Measurements from ENCODE around the gene VIT. TPM values are rescaled to one million over a fixed set of nuclear protein-coding genes. Genes with fewer than 3 reads are reported as not detected.

The VIT gene
- total RNA-seq, 1 experiment from 2014 or later = not detected

DNA sequence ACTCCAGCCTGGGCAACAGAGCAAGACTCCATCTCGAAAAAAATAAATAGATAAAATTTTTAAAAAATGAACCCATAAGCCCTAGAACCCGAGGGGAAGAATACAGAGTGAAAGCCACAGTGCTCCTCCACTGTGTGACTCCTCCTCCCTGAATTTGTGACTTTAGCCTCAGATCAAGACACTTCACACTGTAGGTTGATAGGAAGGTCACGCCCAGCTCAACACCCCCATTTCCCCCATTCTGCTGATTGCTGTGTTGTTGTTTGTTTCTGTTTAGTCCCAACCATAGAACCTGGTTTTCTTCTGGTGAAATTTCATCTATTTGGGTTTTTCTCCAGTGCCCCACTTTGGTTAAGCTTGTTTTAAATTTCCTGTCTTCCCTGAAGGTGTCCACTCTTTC lies 102.2 kb downstream of the VIT start:
- Histone ChIP-seq H3K4me3 (ENCODE audit: low read length) (no peak overlapping the region), H3K4me2 (ENCODE audit: low read depth, low read length, poor library complexity, severe bottlenecking) (no peak overlapping the region), H3K4me1 (ENCODE audit: low read length) (no peaks in the 10 kb centered on the region), H2AFZ (ENCODE audit: low read length) (no peak overlapping the region), H3K9ac (ENCODE audit: low read length) (no peak overlapping the region), H3K27ac (ENCODE audit: low read length) (no peak overlapping the region), H4K20me1 (ENCODE audit: insufficient read depth, low read depth, low read length) (no peaks in the 10 kb centered on the region), H3K9me2 (replicated peaks; ENCODE audit: insufficient read depth, low read length) (no peaks in the 10 kb centered on the region), H3K27me3 (ENCODE audit: low read length) (no peaks in the 10 kb centered on the region), H3K36me3 (ENCODE audit: insufficient read depth, low read length) (no peaks in the 10 kb centered on the region), H3K9me3 (ENCODE audit: low read length) (no peaks in the 10 kb centered on the region), H3K79me2 (ENCODE audit: low read length) (no peaks in the 10 kb centered on the region)
- no peak for DNase-seq

DNA sequence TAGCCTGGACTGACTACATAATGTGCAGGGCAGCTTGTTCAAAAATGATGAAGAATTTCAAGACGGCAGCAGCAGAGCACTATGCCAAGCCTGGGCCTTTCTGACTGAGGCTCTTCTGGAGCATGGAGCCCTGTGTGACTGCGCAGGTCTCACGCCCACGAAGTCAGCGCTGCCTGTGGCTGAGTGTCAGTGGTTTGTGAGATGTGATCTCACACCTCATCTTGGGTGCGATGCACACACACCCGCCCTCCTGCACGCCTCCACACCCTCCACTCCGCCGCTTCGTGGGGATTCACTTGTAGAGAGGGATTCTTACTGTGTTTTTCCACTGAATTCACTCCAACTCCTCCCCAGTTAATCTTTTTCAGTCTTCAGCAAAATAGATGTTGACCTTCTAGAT lies 103.9 kb downstream of the VIT start:
- Histone ChIP-seq H3K27ac (ENCODE audit: low read length) (no peak overlapping the region), H3K4me1 (ENCODE audit: low read length) (no peaks in the 10 kb centered on the region), H3K79me2 (ENCODE audit: low read length) (no peaks in the 10 kb centered on the region), H2AFZ (ENCODE audit: low read length) (no peak overlapping the region), H4K20me1 (ENCODE audit: insufficient read depth, low read depth, low read length) (no peaks in the 10 kb centered on the region), H3K9me3 (ENCODE audit: low read length) (no peaks in the 10 kb centered on the region), H3K9me2 (replicated peaks; ENCODE audit: insufficient read depth, low read length) (no peaks in the 10 kb centered on the region), H3K36me3 (ENCODE audit: insufficient read depth, low read length) (no peaks in the 10 kb centered on the region), H3K4me2 (ENCODE audit: low read depth, low read length, poor library complexity, severe bottlenecking) (no peak overlapping the region), H3K4me3 (ENCODE audit: low read length) (no peak overlapping the region), H3K9ac (ENCODE audit: low read length) (no peak overlapping the region), H3K27me3 (ENCODE audit: low read length) (no peaks in the 10 kb centered on the region)
- DNase-seq = no peak

DNA sequence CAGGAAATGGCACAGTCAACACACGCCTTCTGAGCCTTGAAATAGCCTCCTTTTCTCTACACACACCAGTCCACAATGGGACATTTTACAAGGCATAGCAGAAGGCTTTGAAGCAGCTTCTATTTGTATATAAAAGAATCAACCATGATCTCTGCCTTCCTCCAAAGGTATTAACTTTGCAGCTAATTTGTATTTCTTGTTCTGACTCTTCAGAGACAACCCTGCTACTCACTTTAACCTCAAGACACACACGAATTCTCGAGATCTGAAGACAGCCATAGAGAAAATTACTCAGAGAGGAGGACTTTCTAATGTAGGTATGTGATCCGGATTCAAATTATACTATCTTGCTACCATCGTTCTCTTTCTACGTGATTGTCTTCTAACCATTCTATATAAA lies 104.6 kb downstream of the VIT start:
- no peak overlapping the region for H2AFZ ChIP-seq (ENCODE audit: low read length)
- H3K4me3 ChIP-seq (ENCODE audit: low read length) = no peak overlapping the region
- no peaks in the 10 kb centered on the region for H3K27me3 ChIP-seq (ENCODE audit: low read length)
- no peaks in the 10 kb centered on the region for H3K4me1 ChIP-seq (ENCODE audit: low read length)
- no peaks in the 10 kb centered on the region for H3K79me2 ChIP-seq (ENCODE audit: low read length)
- H3K9ac ChIP-seq (ENCODE audit: low read length) = no peak overlapping the region
- DNase-seq = no peak
- no peaks in the 10 kb centered on the region for H3K36me3 ChIP-seq (ENCODE audit: insufficient read depth, low read length)
- no peak overlapping the region for H3K27ac ChIP-seq (ENCODE audit: low read length)
- H3K9me2 ChIP-seq (replicated peaks; ENCODE audit: insufficient read depth, low read length) = no peaks in the 10 kb centered on the region
- no peak overlapping the region for H3K4me2 ChIP-seq (ENCODE audit: low read depth, low read length, poor library complexity, severe bottlenecking)
- H3K9me3 ChIP-seq (ENCODE audit: low read length) = no peaks in the 10 kb centered on the region
- no peaks in the 10 kb centered on the region for H4K20me1 ChIP-seq (ENCODE audit: insufficient read depth, low read depth, low read length)

DNA sequence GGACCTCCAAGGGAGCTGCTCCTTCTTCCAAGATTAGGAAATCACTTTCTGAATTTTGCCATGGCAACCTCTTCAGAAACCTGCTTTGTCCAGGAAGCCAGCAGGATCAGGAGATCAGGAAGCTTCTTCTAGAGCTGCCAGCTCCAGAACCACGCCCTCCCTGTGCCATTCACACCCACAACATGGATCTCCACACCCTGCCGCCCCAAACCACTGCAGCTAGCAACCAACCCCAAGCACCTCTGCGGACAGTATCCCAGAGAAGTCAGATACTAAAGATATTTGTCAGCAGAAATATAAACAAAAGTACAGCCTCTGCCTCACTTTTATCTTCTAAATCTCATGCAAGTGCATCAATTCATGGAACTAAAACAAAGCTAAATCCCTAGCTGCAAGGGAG lies 106.4 kb downstream of the VIT start:
- no peak overlapping the region for H2AFZ ChIP-seq (ENCODE audit: low read length)
- no peak overlapping the region for H3K4me2 ChIP-seq (ENCODE audit: low read depth, low read length, poor library complexity, severe bottlenecking)
- H3K27me3 ChIP-seq (ENCODE audit: low read length) = no peaks in the 10 kb centered on the region
- no peak for DNase-seq
- H3K9me2 ChIP-seq (replicated peaks; ENCODE audit: insufficient read depth, low read length) = no peaks in the 10 kb centered on the region
- no peaks in the 10 kb centered on the region for H4K20me1 ChIP-seq (ENCODE audit: insufficient read depth, low read depth, low read length)
- H3K9me3 ChIP-seq (ENCODE audit: low read length) = no peaks in the 10 kb centered on the region
- no peak overlapping the region for H3K27ac ChIP-seq (ENCODE audit: low read length)
- H3K36me3 ChIP-seq (ENCODE audit: insufficient read depth, low read length) = no peaks in the 10 kb centered on the region
- H3K9ac ChIP-seq (ENCODE audit: low read length) = no peak overlapping the region
- no peaks in the 10 kb centered on the region for H3K79me2 ChIP-seq (ENCODE audit: low read length)
- no peaks in the 10 kb centered on the region for H3K4me1 ChIP-seq (ENCODE audit: low read length)
- no peak overlapping the region for H3K4me3 ChIP-seq (ENCODE audit: low read length)

DNA sequence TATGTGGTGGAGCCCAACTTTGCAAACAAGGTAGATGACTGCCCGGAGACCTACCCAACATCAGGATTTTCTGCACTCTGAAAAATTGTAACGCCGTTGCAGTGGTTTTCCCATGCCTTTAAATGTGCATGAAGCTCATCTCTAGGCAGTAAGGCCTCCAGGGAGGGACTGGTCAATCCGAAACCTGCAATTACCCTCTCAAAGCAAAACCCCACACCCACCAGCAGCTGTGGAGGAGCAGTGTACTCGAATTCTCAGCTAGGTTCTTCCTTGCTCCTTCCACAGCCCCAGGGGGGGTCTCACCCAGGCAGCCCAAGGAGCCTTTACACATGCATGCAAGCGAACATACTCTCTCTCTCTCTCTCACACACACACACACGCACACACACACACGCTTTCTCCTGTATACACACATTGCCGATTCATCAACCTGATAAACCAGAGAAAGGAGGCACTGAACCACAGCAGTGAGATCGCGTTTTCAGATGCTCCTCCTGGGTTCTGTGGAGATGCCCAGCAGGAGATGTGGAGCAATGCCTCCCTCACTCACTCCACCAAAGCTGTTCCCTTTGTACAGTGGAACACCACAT lies 109.2 kb downstream of the VIT start:
- no peak overlapping the region for H3K4me3 ChIP-seq (ENCODE audit: low read length)
- H4K20me1 ChIP-seq (ENCODE audit: insufficient read depth, low read depth, low read length) = no peaks in the 10 kb centered on the region
- H3K4me1 ChIP-seq (ENCODE audit: low read length) = no peaks in the 10 kb centered on the region
- H3K9me3 ChIP-seq (ENCODE audit: low read length) = no peaks in the 10 kb centered on the region
- H3K79me2 ChIP-seq (ENCODE audit: low read length) = no peaks in the 10 kb centered on the region
- H3K4me2 ChIP-seq (ENCODE audit: low read depth, low read length, poor library complexity, severe bottlenecking) = no peak overlapping the region
- no peaks in the 10 kb centered on the region for H3K9me2 ChIP-seq (replicated peaks; ENCODE audit: insufficient read depth, low read length)
- H3K27ac ChIP-seq (ENCODE audit: low read length) = no peak overlapping the region
- no peaks in the 10 kb centered on the region for H3K36me3 ChIP-seq (ENCODE audit: insufficient read depth, low read length)
- DNase-seq = no peak
- H3K27me3 ChIP-seq (ENCODE audit: low read length) = no peaks in the 10 kb centered on the region
- no peak overlapping the region for H2AFZ ChIP-seq (ENCODE audit: low read length)
- no peak overlapping the region for H3K9ac ChIP-seq (ENCODE audit: low read length)

DNA sequence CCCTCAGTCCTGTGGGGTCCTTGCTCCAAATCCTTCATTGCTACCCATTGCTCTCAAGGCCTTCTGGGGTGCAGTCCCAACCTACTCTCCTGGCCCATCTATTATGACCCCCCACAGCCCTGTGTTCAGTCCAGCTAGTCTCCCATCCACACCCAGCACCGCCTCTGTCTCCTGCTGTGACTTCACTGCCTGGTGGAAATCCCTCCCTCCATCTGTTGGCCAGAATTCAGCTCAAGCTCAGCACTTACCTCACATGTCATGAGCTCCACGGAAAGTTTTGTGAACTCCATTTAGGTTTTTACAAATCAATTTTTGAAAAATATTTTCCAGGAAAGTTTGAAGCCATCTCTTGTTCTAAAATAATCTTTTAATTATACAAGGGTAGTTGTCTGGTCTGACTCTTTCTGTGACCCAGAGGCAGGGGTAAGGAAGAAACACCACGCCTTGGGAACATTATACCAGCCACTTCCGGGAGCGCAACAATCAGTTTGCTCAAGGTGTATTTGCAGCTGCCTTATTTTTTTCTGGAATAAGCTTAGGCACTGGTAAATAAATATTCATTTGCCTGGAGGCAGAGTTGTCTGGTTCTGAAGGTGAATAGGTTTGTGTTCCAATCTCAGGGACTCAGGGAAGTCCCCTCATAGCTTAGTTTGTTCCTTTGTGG lies 110.8 kb downstream of the VIT start:
- Histone ChIP-seq H3K4me1 (ENCODE audit: low read length) (peaks cover 5% of the 10 kb centered on the region), H3K4me3 (ENCODE audit: low read length) (no peak overlapping the region), H2AFZ (ENCODE audit: low read length) (no peak overlapping the region; the same call in 1 of the 2 replicates), H3K36me3 (ENCODE audit: insufficient read depth, low read length) (no peaks in the 10 kb centered on the region), H3K27me3 (ENCODE audit: low read length) (no peaks in the 10 kb centered on the region), H3K9me3 (ENCODE audit: low read length) (no peaks in the 10 kb centered on the region), H4K20me1 (ENCODE audit: insufficient read depth, low read depth, low read length) (no peaks in the 10 kb centered on the region), H3K27ac (ENCODE audit: low read length) (no peak overlapping the region), H3K9ac (ENCODE audit: low read length) (no peak overlapping the region), H3K9me2 (replicated peaks; ENCODE audit: insufficient read depth, low read length) (no peaks in the 10 kb centered on the region), H3K4me2 (ENCODE audit: low read depth, low read length, poor library complexity, severe bottlenecking) (no peak overlapping the region), H3K79me2 (ENCODE audit: low read length) (no peaks in the 10 kb centered on the region)
- no peak for DNase-seq

DNA sequence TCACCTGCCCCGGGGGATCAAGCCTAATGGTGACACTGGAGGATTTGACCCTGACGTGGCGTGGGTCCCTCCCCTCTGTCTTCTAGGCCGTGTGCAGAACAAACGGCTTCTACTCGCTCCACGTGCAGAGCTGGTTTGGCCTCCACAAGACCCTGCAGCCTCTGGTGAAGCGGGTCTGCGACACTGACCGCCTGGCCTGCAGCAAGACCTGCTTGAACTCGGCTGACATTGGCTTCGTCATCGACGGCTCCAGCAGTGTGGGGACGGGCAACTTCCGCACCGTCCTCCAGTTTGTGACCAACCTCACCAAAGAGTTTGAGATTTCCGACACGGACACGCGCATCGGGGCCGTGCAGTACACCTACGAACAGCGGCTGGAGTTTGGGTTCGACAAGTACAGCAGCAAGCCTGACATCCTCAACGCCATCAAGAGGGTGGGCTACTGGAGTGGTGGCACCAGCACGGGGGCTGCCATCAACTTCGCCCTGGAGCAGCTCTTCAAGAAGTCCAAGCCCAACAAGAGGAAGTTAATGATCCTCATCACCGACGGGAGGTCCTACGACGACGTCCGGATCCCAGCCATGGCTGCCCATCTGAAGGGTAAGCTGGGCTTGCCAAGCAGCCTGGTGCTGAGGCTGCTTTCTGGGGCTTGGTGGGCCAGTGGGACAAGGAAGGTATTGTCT lies 112.0 kb downstream of the VIT start:
- H2AFZ ChIP-seq (ENCODE audit: low read length) = no peak overlapping the region
- no peaks in the 10 kb centered on the region for H4K20me1 ChIP-seq (ENCODE audit: insufficient read depth, low read depth, low read length)
- H3K9me3 ChIP-seq (ENCODE audit: low read length) = no peaks in the 10 kb centered on the region
- no peak overlapping the region for H3K4me3 ChIP-seq (ENCODE audit: low read length)
- no peak overlapping the region for H3K4me2 ChIP-seq (ENCODE audit: low read depth, low read length, poor library complexity, severe bottlenecking)
- no peak for DNase-seq
- H3K27me3 ChIP-seq (ENCODE audit: low read length) = no peaks in the 10 kb centered on the region
- H3K27ac ChIP-seq (ENCODE audit: low read length) = no peak overlapping the region
- H3K4me1 ChIP-seq (ENCODE audit: low read length) = peaks cover 5% of the 10 kb centered on the region
- no peaks in the 10 kb centered on the region for H3K9me2 ChIP-seq (replicated peaks; ENCODE audit: insufficient read depth, low read length)
- no peaks in the 10 kb centered on the region for H3K79me2 ChIP-seq (ENCODE audit: low read length)
- H3K36me3 ChIP-seq (ENCODE audit: insufficient read depth, low read length) = no peaks in the 10 kb centered on the region
- no peak overlapping the region for H3K9ac ChIP-seq (ENCODE audit: low read length)

DNA sequence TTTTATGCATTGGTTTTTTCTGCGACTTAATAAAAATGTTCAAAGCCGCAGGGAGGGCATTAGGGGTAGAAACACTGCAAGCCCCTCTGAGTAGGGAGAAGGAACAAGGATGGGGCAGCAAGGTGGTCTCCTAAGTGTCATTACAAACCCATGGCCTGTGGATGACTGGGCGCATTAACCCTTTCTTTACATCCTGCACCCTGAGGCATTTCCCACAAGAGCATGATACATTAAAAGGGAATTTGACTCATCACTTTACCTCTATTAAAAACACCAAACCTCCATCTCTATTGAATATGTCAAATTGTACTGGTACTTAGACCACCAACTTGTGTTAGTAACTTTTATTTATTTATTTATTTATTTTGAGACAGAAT lies 112.5 kb downstream of the VIT start:
- no peaks in the 10 kb centered on the region for H4K20me1 ChIP-seq (ENCODE audit: insufficient read depth, low read depth, low read length)
- no peaks in the 10 kb centered on the region for H3K79me2 ChIP-seq (ENCODE audit: low read length)
- no peak overlapping the region for H3K9ac ChIP-seq (ENCODE audit: low read length)
- no peaks in the 10 kb centered on the region for H3K36me3 ChIP-seq (ENCODE audit: insufficient read depth, low read length)
- no peaks in the 10 kb centered on the region for H3K9me3 ChIP-seq (ENCODE audit: low read length)
- no peaks in the 10 kb centered on the region for H3K9me2 ChIP-seq (replicated peaks; ENCODE audit: insufficient read depth, low read length)
- H3K4me2 ChIP-seq (ENCODE audit: low read depth, low read length, poor library complexity, severe bottlenecking) = no peak overlapping the region
- DNase-seq = no peak
- H3K4me1 ChIP-seq (ENCODE audit: low read length) = peaks cover 5% of the 10 kb centered on the region
- no peak overlapping the region for H2AFZ ChIP-seq (ENCODE audit: low read length)
- H3K27me3 ChIP-seq (ENCODE audit: low read length) = no peaks in the 10 kb centered on the region
- no peak overlapping the region for H3K27ac ChIP-seq (ENCODE audit: low read length)
- H3K4me3 ChIP-seq (ENCODE audit: low read length) = no peak overlapping the region

All from Karpas-422 (cell line).